Endothelial cell of umbilical vein (primary cell): Measurements from ENCODE around the gene BCAS3.

Experiments
- MAX ChIP-seq: IDR thresholded peaks from 2 replicates; pipeline ENCODE4 v1.6.1; 2011; ENCODE audit not compliant: insufficient read depth, insufficient read length
- POLR2AphosphoS5 ChIP-seq: IDR thresholded peaks from 2 replicates; pipeline ENCODE4 v1.6.1; 2012; ENCODE audit warnings: low read depth, mild to moderate bottlenecking, control low read depth, low read length, moderate library complexity; ENCODE audit not compliant: insufficient read depth
- TF ChIP-seq, protein P1 (sequence below), 2 donors: IDR thresholded peaks; 1 replicate in 1 of 2; 2 replicates in 1 of 2; pipeline ENCODE4 v1.5.1; 2011; ENCODE audit warnings: low read length in 2 of 2, mild to moderate bottlenecking in 2 of 2, moderate library complexity in 2 of 2, control low read depth in 1 of 2, inconsistent platforms in 1 of 2, low read depth in 1 of 2; ENCODE audit not compliant: insufficient read depth in 1 of 2; ENCODE audit errors: extremely low read depth in 1 of 2

DNA sequence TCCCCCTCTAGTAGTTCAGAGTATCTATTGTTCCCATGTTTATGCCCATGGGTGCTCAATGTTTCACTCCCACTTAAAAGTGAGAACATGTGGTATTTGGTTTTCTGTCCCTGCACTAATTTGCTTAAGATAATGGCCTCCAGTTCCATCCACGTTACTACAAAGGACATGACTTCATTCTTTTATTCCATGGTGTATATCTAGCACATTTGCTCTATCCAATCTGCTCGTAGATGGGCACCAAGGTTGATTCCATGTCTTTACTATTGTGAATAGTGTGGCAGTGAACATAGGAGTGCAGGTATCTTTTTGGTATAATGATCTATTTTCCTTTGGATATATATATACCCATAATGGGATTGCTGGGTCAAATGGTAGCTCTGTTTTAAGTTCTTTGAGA lies 552.8 kb downstream of the BCAS3 start:
- TF ChIP-seq, protein P1, sequence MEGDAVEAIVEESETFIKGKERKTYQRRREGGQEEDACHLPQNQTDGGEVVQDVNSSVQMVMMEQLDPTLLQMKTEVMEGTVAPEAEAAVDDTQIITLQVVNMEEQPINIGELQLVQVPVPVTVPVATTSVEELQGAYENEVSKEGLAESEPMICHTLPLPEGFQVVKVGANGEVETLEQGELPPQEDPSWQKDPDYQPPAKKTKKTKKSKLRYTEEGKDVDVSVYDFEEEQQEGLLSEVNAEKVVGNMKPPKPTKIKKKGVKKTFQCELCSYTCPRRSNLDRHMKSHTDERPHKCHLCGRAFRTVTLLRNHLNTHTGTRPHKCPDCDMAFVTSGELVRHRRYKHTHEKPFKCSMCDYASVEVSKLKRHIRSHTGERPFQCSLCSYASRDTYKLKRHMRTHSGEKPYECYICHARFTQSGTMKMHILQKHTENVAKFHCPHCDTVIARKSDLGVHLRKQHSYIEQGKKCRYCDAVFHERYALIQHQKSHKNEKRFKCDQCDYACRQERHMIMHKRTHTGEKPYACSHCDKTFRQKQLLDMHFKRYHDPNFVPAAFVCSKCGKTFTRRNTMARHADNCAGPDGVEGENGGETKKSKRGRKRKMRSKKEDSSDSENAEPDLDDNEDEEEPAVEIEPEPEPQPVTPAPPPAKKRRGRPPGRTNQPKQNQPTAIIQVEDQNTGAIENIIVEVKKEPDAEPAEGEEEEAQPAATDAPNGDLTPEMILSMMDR (IDR thresholded peaks at IDR 0.05; ENCODE audit: extremely low read depth in 1 of 2, insufficient read depth in 1 of 2, low read depth in 1 of 2, low read length in 2 of 2), result no peak
- TF ChIP-seq POLR2AphosphoS5 (no peak), MAX (no peak)
